HG03064 (cell line): ENCODE measurements around the gene NDEL1.
"Not testable (repeated sequence)": the region's sequence is repeated elsewhere in the genome, so short reads cannot be mapped to it uniquely, and the experiment has no call there.

Experiments
- ATAC-seq: cut with Tn5 transposase; IDR thresholded peaks from one replicate; pipeline ENCODE4 v1.9.1; 2021; ENCODE audit warnings: low read depth; ENCODE audit not compliant: unreplicated experiment

Gene NDEL1

GRCh38 chr17:8435245-8436168 lies at the start of gene NDEL1:
NDEL1 (plus strand) TSS chr17:8435884; CDS start chr17:8444272, 8,388 bp downstream.
- peak; percentile 95 for ATAC-seq

DNA sequence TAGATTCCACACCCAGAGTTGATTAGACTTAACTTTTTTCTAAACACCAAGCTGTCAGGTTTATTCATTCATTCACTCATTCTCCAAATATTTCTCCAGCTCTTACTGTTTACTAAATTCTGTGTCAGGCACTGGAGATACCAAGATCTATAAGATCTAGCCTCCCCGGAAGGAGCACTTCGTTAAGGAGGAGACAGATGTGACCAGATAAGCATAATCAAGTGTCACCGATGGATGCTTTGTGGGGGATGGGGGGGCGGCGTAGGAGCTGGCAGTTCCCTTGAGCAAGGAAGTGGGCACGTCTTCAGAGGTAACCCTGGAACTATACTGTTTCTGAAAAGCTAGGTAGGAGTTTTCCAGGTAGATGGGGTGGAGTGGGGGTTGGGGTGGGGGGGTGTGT lies 48.8 kb upstream of the NDEL1 start:
- ATAC-seq, result no peak

- no peak for ATAC-seq
Observed at GRCh38 chr17:8387914-8388651, 47.6 kb upstream of the NDEL1 start.

- ATAC-seq, result no peak
Observed at GRCh38 chr17:8391711-8392110, 44.0 kb upstream of the NDEL1 start.

DNA sequence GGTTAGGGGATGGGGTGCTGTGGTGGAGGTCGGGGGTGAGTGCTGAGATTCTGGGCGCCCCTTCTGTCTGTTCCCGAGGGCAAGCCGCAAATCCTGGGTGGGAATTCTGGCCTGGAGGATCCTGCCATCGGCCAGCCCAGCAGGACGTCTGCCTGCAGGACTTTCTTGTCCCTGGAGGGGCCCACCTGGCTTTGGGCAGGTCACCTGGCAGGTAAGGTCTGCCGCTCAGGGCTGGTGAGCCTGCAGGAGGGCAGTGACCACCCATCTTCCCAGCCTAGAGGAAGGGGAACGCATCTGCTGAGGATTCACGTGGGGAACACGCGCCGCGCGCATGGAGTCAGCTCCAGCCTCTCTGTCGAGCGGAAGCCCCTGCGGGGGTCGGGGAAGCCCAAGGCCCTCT lies 43.4 kb upstream of the NDEL1 start:
- ATAC-seq, result no peak

DNA sequence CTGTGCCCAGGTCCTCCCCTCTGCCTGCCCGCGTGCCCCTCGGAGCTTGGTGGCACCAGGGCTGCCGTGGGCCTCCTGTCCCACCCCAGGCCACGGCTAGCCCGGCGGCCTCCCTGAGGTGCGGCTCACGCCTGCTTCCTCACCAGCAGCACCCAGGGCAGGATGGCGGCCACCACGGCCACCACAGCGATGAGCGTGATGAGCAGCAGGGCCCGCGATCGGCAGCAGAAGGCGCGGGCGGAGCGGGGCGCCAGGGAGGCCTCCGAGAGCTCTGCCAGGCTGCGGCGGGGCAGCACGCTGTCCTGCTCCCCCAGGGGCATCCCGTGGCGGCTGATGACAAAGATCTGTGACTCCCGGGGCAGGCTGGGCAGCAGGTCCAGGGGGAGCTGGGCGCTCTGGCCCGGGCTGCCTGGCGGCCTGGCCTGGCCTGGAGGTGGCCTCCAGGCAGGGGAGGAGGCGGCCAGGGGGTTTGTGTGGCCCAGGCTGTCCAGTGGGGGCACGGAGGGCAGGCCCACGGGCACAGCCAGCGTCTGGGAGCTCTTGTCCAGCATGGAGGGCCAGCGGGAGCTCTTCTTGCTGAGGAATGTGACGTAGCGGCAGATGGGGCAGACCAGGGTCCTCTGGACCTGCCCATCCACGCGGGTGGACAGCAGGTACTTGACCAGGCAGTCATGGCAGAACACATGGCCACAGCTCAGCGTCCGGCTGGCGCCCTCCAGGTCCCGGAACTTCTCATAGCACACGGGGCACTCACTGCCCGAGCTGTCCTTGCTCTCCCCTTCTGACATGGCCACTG lies 42.8 kb upstream of the NDEL1 start:
- ATAC-seq, result no peak

DNA sequence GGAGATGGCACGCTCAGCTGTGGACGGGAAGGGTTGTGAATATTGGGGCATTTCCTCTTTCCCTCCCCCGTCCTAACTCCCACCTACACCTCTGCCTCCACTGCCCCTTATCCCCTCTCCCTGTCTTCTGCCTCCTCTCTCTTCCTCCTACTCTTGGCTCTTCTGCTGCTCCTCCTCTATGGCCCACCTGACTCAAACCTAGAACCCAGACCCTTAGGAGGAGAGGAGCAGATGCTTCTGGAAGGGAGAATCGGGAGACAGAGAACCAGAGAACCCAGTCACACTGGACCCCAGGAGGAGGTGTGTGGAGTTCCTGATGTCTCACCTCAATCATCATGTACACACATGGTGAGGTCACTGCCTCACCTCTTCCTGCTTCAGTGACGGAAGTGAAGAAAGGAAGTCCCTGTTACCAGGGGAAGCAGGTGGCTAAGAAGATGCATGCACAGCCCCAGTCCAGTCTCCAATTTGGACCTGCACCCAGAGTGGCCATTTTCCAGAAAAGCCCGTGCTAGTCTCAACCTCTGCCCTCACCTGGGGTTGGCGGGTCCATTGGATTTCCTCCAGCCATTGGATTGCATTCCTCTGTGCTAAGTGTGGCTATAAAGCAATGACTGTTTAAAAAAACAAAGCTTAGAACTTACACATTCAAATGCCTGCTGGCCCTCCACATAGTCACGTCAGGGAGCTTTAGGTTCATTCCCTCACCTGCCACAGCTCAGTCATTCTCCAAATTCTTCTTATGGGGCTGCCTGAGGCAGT lies 42.0 kb upstream of the NDEL1 start:
- no peak for ATAC-seq

GRCh38 chr17:8394497-8394896 lies 41.2 kb upstream of the NDEL1 start:
- ATAC-seq, result not testable (repeated sequence)

- ATAC-seq, result no peak
Observed at GRCh38 chr17:8397636-8398035, 38.0 kb upstream of the NDEL1 start, which contains the start of gene RNF222. RNF222 (minus strand) TSS chr17:8397827; CDS start chr17:8393461, 4,366 bp downstream.

- ATAC-seq, result no peak
Observed at GRCh38 chr17:8398980-8399379, 36.7 kb upstream of the NDEL1 start.

- ATAC-seq, result no peak
Observed at GRCh38 chr17:8401107-8401506, 34.6 kb upstream of the NDEL1 start.

GRCh38 chr17:8402921-8403536 lies 32.7 kb upstream of the NDEL1 start:
- ATAC-seq, result no peak

GRCh38 chr17:8405499-8406016 lies 30.1 kb upstream of the NDEL1 start:
- ATAC-seq, result no peak

DNA sequence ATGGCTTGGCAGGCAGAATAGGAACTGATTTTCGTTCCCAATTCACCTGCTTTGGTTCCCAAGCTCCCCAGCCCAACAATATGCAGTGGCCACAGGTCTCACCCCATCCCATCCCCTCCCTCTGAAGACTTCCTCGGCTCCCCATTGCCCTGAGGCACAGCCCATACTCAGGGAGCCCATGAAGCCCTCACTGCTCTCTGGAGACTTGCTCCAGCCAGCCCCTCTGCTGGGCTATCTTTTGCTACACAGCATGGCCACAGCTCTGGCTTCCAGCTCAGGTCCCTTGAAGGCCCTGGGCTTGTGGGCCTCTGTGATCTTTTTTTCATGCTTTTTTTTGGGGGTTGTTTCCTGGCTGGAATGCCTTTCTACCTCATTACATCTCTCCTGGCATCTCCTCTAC lies 29.5 kb upstream of the NDEL1 start:
- ATAC-seq, result no peak

GRCh38 chr17:8408371-8408770 lies 27.3 kb upstream of the NDEL1 start:
- ATAC-seq, result no peak

DNA sequence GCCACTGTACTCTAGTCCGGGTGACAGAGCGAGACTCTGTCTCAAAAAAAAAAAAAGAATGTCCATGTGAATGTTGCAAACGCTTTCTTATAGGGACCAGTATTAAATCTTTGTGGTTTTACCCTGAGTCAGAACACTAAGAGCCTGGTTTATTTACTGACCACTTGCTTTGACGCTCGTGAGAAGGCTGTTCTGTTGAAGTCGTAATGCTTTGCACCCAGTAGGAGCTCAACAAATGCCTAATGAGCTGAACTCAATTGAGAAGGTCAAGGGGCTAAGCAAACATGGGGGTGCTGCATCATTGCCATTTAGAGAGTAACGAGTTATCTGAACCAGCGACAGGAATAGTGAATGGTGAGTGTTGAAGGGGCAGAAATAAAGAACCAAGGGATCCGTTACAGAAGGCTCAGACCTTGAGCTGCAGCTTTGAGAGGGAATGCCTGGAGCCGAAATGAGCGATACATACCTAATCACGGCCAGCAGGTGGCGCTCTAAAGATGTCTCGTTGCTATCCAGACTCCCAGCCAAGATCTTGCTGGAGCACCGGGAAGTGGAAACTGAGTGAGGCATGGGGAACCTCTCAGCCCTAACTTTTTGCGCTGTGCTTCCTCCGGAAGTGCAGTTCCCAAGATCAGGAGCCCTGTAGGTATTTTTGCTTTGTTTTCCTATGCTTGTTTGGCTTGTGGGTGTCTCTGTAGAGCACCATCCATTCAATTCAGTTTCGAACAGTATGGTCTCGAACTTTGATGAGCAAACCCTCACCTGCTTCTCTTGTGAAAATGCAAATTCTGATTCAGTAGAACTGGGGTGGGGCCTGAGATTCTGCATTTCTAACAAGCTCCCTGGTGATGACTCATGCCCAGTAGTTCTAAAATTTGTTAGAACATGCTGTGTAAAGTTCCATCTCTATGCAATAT lies 25.5 kb upstream of the NDEL1 start:
- no peak for ATAC-seq

DNA sequence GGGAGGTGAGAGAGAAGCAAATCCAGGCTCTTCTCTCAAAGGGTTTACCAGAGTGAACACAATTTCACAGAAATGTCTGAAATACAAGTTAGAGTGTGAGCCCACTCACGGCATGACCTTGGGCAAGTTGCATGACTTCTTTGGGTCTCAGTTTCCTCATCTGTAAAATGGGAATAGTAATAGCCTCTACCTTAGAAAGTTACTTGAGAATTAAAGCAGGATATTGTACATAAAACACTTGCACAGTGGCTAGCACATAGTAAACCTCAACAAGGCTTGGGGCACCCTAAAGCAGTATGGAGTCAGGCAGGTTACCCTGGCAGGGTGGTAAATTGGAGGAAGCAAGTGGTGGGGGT lies 24.8 kb upstream of the NDEL1 start:
- no peak for ATAC-seq

DNA sequence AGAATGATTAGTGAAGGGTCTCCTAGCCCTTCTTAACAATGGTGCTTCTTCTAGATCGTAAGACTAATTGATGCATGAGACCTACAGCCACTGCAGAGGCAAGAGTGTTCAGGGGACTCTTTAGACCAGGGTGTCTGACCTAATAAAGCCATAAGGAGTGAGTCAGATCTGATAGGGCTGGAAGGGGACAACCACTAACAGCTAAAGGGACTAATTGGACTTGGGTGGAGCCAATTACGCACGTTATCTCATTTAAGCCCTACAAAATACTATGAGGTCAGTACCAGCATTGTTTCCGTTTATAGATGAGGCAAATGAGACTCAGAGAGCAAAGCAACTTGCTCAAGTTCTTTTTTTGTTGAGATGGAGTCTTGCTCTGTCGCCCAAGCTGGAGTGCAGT lies 23.6 kb upstream of the NDEL1 start:
- no peak for ATAC-seq
